LNCAP (cell line): ENCODE results near the gene CDH13.

Experiments used
- CTCF ChIP-seq: fragments of 450-650 bp; IDR thresholded peaks from 2 replicates; pipeline ENCODE4 v1.5.1; 2017; ENCODE audit warnings: mild to moderate bottlenecking

The CDH13 gene

DNA sequence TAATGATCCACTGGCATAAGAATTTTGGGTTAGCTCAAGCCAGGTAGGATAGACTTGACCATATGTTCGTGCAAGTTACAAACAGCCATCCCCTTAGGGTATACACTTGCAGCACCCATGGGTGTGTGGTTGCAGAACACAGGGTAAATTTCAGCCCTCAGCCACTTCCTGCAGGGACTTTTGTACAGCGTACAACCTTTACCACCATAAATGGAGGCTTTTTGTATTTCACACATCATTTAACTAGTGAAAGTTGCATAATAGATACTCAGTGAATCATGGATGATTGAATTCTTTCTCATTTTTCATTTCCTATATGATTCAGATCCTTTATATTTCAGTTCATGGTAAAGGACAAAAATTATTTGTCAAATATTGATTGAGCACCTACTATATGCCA is 473.9 kb downstream of the CDH13 start:
- TF ChIP-seq CTCF: no peak

DNA sequence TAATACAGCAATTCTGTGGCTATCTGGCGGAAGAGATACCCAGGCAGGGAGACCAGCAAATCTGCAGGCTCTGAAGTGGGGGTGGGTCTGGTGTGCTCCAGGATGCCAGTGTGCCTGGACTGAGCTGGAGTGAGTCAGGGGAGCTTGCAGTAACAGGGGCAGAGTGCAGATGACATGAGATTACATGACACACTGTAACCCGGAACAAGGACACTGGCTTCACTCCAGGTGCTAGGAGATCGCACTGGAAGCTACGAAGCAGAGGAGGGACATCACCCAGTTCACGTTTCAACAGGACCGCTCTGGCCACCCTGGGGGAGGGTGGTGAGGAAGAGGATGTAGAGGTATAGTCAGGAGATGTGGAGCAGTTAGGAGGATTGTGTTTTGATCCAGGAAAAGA is 475.6 kb downstream of the CDH13 start:
- TF ChIP-seq CTCF: no peak

DNA sequence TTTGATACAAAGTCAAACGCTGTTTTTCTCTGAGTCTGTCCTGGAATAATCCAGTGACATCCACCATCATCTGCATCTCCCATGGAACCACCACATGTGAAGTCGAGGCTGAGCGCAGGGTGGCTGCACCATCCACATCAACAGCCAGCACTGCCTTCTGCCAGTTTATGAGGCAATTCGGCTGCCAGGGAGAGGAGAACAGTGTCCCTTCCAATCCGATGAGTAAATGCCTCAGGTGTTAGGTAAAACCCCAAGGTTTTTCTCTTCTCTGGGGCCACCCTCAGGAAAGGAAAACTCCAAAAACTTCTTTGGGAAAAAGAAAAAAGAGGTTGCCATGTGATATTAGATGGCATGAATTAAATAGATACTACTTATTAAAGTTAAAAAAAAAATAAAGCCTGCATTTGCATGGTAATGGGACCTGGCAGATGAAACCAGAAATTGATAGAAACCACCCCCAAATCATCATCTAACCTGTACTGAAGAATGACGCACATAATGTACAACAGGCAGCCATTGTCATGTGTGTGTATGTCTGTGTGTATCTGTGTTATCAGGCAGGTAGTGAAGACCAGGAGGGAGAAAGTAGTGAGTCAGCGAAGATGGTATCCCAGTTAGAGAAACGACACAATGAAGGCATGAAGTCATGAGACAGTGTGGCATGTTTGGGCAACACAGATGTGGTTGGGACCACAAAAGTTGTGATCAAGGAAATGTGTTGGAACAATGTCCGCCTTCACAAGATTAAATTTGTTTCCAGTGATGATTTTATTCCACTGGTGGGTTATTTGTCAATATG is 478.7 kb downstream of the CDH13 start:
- TF ChIP-seq CTCF: no peak

- TF ChIP-seq CTCF: no peak
Measured at GRCh38 chr16:83109490-83110125, 482.8 kb downstream of the CDH13 start.

DNA sequence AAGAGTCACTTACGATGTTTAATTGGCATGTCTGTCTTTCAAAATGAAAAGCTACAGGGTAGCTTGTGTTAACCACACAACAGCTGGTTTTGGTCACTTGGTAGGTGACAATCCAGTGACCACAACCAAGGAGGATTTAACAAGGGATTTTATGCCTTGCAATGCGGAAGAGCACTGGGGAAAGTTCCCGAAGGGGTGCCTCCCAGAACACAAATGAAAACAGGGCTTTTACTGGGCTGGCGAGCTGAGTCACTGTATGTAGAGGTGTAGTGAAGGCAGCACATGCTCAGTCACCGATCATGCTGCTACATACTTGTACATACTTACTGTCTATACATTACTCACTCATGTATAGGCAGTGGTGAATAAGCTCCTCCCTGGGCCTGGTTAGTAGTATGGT is 483.5 kb downstream of the CDH13 start:
- no peak for TF ChIP-seq CTCF

GRCh38 chr16:83113317-83113716 is 486.5 kb downstream of the CDH13 start:
- peak; percentile 61 for TF ChIP-seq CTCF

GRCh38 chr16:83113811-83114210 is 487.0 kb downstream of the CDH13 start:
- TF ChIP-seq CTCF: no peak
